OCI-LY7 (cell line): ENCODE results near the gene DMD.

Source experiments
- CTCF ChIP-seq: fragments of 200-600 bp; sonication (generic); conservative IDR thresholded peaks from 2 replicates; pipeline ENCODE4 v1.5.1; 2014; ENCODE audit warnings: mild to moderate bottlenecking, antibody characterized with exemption, low read length, moderate library complexity, mixed read lengths
- EZH2phosphoT487 ChIP-seq: fragments of 200-600 bp; sonication (generic); IDR thresholded peaks from 2 replicates; pipeline ENCODE4 v1.6.1; 2018; ENCODE audit warnings: low read depth, borderline replicate concordance, mild to moderate bottlenecking, mixed run types, antibody characterized with exemption, low read length, moderate library complexity, mixed read lengths

GRCh38 chrX:32538554-32538953 is 672.8 kb downstream of the DMD start:
- TF ChIP-seq CTCF (no peak), EZH2phosphoT487 (no peak)
